Trophoblast cell (in vitro differentiated cells and primary cell): Measurements from ENCODE around the gene C1orf210.

Experiments
- DNase-seq, 2 donors: peaks; one replicate each; pipeline ENCODE4 v3.0.0-alpha.2; 2016
- H2AFZ ChIP-seq: 2 replicates; pipeline ENCODE4 v1.6.1; 2013; ENCODE audit warnings: low read length, moderate library complexity, mild to moderate bottlenecking; ENCODE audit not compliant: insufficient read depth, poor library complexity
- H2AK5ac ChIP-seq: 2 replicates; pipeline ENCODE4 v1.6.1; 2013; ENCODE audit warnings: mild to moderate bottlenecking, low read length
- H2BK120ac ChIP-seq: 2 replicates; pipeline ENCODE4 v1.6.1; 2013; ENCODE audit warnings: low read length, mild to moderate bottlenecking, moderate library complexity; ENCODE audit not compliant: insufficient read depth, poor library complexity
- H2BK12ac ChIP-seq: 2 replicates; pipeline ENCODE4 v1.6.1; 2013; ENCODE audit warnings: mild to moderate bottlenecking, low read length, moderate library complexity
- H2BK5ac ChIP-seq: 2 replicates; pipeline ENCODE4 v1.6.1; 2013; ENCODE audit warnings: low read length, low read depth, moderate library complexity, mild to moderate bottlenecking; ENCODE audit not compliant: poor library complexity
- H3K14ac ChIP-seq: 2 replicates; pipeline ENCODE4 v1.6.1; 2013; ENCODE audit warnings: mild to moderate bottlenecking, low read length
- H3K18ac ChIP-seq: 2 replicates; pipeline ENCODE4 v1.6.1; 2013; ENCODE audit warnings: mild to moderate bottlenecking, low read length
- H3K23ac ChIP-seq: 2 replicates; pipeline ENCODE4 v1.6.1; 2013; ENCODE audit warnings: low read length
- H3K27ac ChIP-seq: 2 replicates; pipeline ENCODE4 v1.5.1; 2013; ENCODE audit warnings: low read depth, mild to moderate bottlenecking, inconsistent platforms, low read length, moderate library complexity
- H3K27me3 ChIP-seq: 2 replicates; pipeline ENCODE4 v1.6.1; 2013; ENCODE audit warnings: inconsistent platforms, mild to moderate bottlenecking, low read length, moderate library complexity; ENCODE audit not compliant: insufficient read depth
- H3K36me3 ChIP-seq, 2 experiments: 1 replicate in 1 of 2; 2 replicates in 1 of 2; pipeline ENCODE4 v1.6.1; 2013; ENCODE audit warnings: low read length in 2 of 2, mild to moderate bottlenecking in 2 of 2, moderate library complexity in 1 of 2; ENCODE audit not compliant: insufficient read depth in 2 of 2, control insufficient read depth in 1 of 2
- H3K4ac ChIP-seq: 2 replicates; pipeline ENCODE4 v1.6.1; 2013; ENCODE audit warnings: low read depth, mild to moderate bottlenecking, low read length, moderate library complexity
- H3K4me1 ChIP-seq, 2 experiments: 1 replicate in 1 of 2; 2 replicates in 1 of 2; pipeline ENCODE4 v1.6.1; 2013; ENCODE audit warnings: low read length in 2 of 2, mild to moderate bottlenecking in 2 of 2, moderate library complexity in 1 of 2; ENCODE audit not compliant: insufficient read depth in 2 of 2, control insufficient read depth in 1 of 2
- H3K4me2 ChIP-seq: 2 replicates; pipeline ENCODE4 v1.6.1; 2013; ENCODE audit warnings: inconsistent platforms, mild to moderate bottlenecking, low read length, moderate library complexity
- H3K4me3 ChIP-seq: 2 replicates; pipeline ENCODE4 v1.5.1; 2013; ENCODE audit warnings: mild to moderate bottlenecking, low read depth, low read length, inconsistent platforms
- H3K79me1 ChIP-seq: one replicate; pipeline ENCODE4 v1.6.1; 2013; ENCODE audit warnings: low read length
- H3K79me2 ChIP-seq: 2 replicates; pipeline ENCODE4 v1.6.1; 2013; ENCODE audit warnings: low read length, mild to moderate bottlenecking; ENCODE audit not compliant: control insufficient read depth, insufficient read depth, poor library complexity
- H3K9ac ChIP-seq: 2 replicates; pipeline ENCODE4 v1.6.1; 2013; ENCODE audit warnings: mild to moderate bottlenecking, low read length
- H3K9me3 ChIP-seq: 2 replicates; pipeline ENCODE4 v1.6.1; 2013; ENCODE audit warnings: low read depth, mild to moderate bottlenecking, control low read depth, inconsistent platforms, low read length; ENCODE audit not compliant: insufficient read depth
- H4K12ac ChIP-seq: 2 replicates; pipeline ENCODE4 v1.6.1; 2013; ENCODE audit warnings: low read depth, mild to moderate bottlenecking, low read length, moderate library complexity
- H4K8ac ChIP-seq: 2 replicates; pipeline ENCODE4 v1.6.1; 2013; ENCODE audit warnings: low read depth, mild to moderate bottlenecking, low read length, moderate library complexity
- H4K91ac ChIP-seq: one replicate; pipeline ENCODE4 v1.6.1; 2013; ENCODE audit warnings: low read depth, mild to moderate bottlenecking, low read length, moderate library complexity
- WGBS: extraction: QIAGEN DNeasy Blood & Tissue Kit; methylation state at CpG from one replicate; pipeline ENCODE4 v1.1.7; 2013; ENCODE audit warnings: missing lambda C conversion rate; ENCODE audit not compliant: insufficient read length, insufficient coverage; ENCODE audit errors: extremely low coverage; 5-methylcytosine and 5-hydroxymethylcytosine counted together

The C1orf210 gene

GRCh38 chr1:43304314-43304681 lies 18.9 kb upstream of the C1orf210 start:
- Histone ChIP-seq H2BK12ac (no peak overlapping the region), H3K23ac (no peak overlapping the region), H3K79me1 (no peaks in the 10 kb centered on the region)

GRCh38 chr1:43303471-43304313 lies 18.3 kb upstream of the C1orf210 start:
- Histone ChIP-seq H3K9ac (no peak overlapping the region), H4K91ac (no peak overlapping the region), H2BK120ac (no peak overlapping the region), H2BK5ac (no peak overlapping the region), H3K4me2 (no peak overlapping the region), H3K27ac (no peak overlapping the region), H3K4me1 (no peaks in the 10 kb centered on the region), H3K79me2 (no peaks in the 10 kb centered on the region), H3K18ac (no peak overlapping the region), H2AFZ (no peak overlapping the region), H2BK12ac (no peak overlapping the region), H4K12ac (no peak overlapping the region), H3K9me3 (peaks cover 2% of the 10 kb centered on the region), H3K14ac (no peak overlapping the region), H3K79me1 (no peaks in the 10 kb centered on the region), H3K36me3 (no peaks in the 10 kb centered on the region), H3K23ac (no peak overlapping the region), H2AK5ac (no peak overlapping the region), H3K4ac (no peak overlapping the region), H3K27me3 (no peaks in the 10 kb centered on the region), H3K4me3 (no peak overlapping the region), H4K8ac (no peak overlapping the region)
- WGBS: no CpG with 5 or more reads among the region's 8 CpGs
- DNase-seq: no peak

More at GRCh38 chr1:43304314-43304681, 18.9 kb upstream of the C1orf210 start:
- WGBS: no CpG with 5 or more reads among the region's 8 CpGs
- H3K79me2 ChIP-seq: no peaks in the 10 kb centered on the region
- no peak overlapping the region for H3K18ac ChIP-seq
- no peak overlapping the region for H2AFZ ChIP-seq
- H3K27me3 ChIP-seq: no peaks in the 10 kb centered on the region
- peaks cover 3% of the 10 kb centered on the region for H3K9me3 ChIP-seq
- no peak overlapping the region for H3K4me2 ChIP-seq
- H2AK5ac ChIP-seq: no peak overlapping the region
- H3K4me1 ChIP-seq: no peaks in the 10 kb centered on the region
- no peak overlapping the region for H3K4me3 ChIP-seq
- H2BK5ac ChIP-seq: no peak overlapping the region
- H3K27ac ChIP-seq: no peak overlapping the region
- H3K36me3 ChIP-seq: no peaks in the 10 kb centered on the region
- no peak overlapping the region for H2BK120ac ChIP-seq
- no peak overlapping the region for H4K91ac ChIP-seq
- no peak overlapping the region for H3K9ac ChIP-seq
- no peak overlapping the region for H3K14ac ChIP-seq
- no peak for DNase-seq
- H4K8ac ChIP-seq: no peak overlapping the region
- no peak overlapping the region for H3K4ac ChIP-seq
- H4K12ac ChIP-seq: no peak overlapping the region

- Histone ChIP-seq H4K8ac (no peak overlapping the region), H3K79me2 (no peaks in the 10 kb centered on the region), H3K27me3 (no peaks in the 10 kb centered on the region), H3K4ac (no peak overlapping the region), H3K4me1 (no peaks in the 10 kb centered on the region), H4K12ac (no peak overlapping the region), H2BK5ac (no peak overlapping the region), H2AK5ac (no peak overlapping the region), H2BK120ac (no peak overlapping the region), H3K36me3 (no peaks in the 10 kb centered on the region), H2AFZ (no peak overlapping the region), H3K9ac (no peak overlapping the region), H3K18ac (no peak overlapping the region), H3K79me1 (no peaks in the 10 kb centered on the region), H3K27ac (no peak overlapping the region), H2BK12ac (no peak overlapping the region), H3K9me3 (peaks cover 2% of the 10 kb centered on the region), H3K4me3 (no peak overlapping the region), H4K91ac (no peak overlapping the region), H3K23ac (no peak overlapping the region), H3K4me2 (no peak overlapping the region), H3K14ac (no peak overlapping the region)
- peak; percentile 28 to 53 for DNase-seq
- no CpG with 5 or more reads among the region's 7 CpGs for WGBS
Measured at GRCh38 chr1:43302721-43303470, 17.5 kb upstream of the C1orf210 start.

- no peak overlapping the region for H4K91ac ChIP-seq
- H4K12ac ChIP-seq: no peak overlapping the region
- WGBS: no CpG with 5 or more reads among the region's 1 CpG
- H3K9me3 ChIP-seq: peaks cover 2% of the 10 kb centered on the region
- H3K18ac ChIP-seq: no peak overlapping the region
- no peak overlapping the region for H3K4me2 ChIP-seq
- no peaks in the 10 kb centered on the region for H3K79me1 ChIP-seq
- no peak overlapping the region for H2BK12ac ChIP-seq
- no peak overlapping the region for H4K8ac ChIP-seq
- no peaks in the 10 kb centered on the region for H3K36me3 ChIP-seq
- no peaks in the 10 kb centered on the region for H3K79me2 ChIP-seq
- H3K14ac ChIP-seq: no peak overlapping the region
- no peak for DNase-seq
- no peak overlapping the region for H2AFZ ChIP-seq
- H3K4me3 ChIP-seq: no peak overlapping the region
- H3K9ac ChIP-seq: no peak overlapping the region
- H3K27ac ChIP-seq: no peak overlapping the region
- H2AK5ac ChIP-seq: no peak overlapping the region
- no peak overlapping the region for H2BK5ac ChIP-seq
- H3K23ac ChIP-seq: no peak overlapping the region
- no peaks in the 10 kb centered on the region for H3K27me3 ChIP-seq
- H2BK120ac ChIP-seq: no peak overlapping the region
- H3K4me1 ChIP-seq: no peaks in the 10 kb centered on the region
- H3K4ac ChIP-seq: no peak overlapping the region
Measured at GRCh38 chr1:43302201-43302600, 16.8 kb upstream of the C1orf210 start.
